Cardiac fibroblast (primary cell): Measurements from ENCODE around the gene GRK7.

ENCODE experiments used
- DNase-seq, 2 donors: peaks; one replicate each; pipeline versions ENCODE4 v3.0.0 to v3.0.0-alpha.2; 2010; ENCODE audit warnings: low read depth in 2 of 2
- H3K4me3 ChIP-seq, 2 donors: replicated peaks in 1 of 2; 1 replicate in 1 of 2; 2 replicates in 1 of 2; pipeline ENCODE4 v1.5.1; 2011; ENCODE audit warnings: low read depth in 2 of 2, low read length in 2 of 2, mild to moderate bottlenecking in 2 of 2, moderate library complexity in 1 of 2
- CTCF ChIP-seq: IDR thresholded peaks from one replicate; pipeline ENCODE4 v1.5.1; 2011; ENCODE audit warnings: low read depth, mild to moderate bottlenecking, low read length, inconsistent platforms

The GRK7 gene

GRCh38 chr3:141769221-141769894 is 6.2 kb downstream of the GRK7 start:
- TF ChIP-seq CTCF, result no peak
- no peak overlapping the region for H3K4me3 ChIP-seq
- peak; percentile 25 to 33 for DNase-seq

- DNase-seq, result no peak
- TF ChIP-seq CTCF, result no peak
- H3K4me3 ChIP-seq, result no peak overlapping the region
These were observed 10.5 kb downstream of the GRK7 start for GRCh38 chr3:141773676-141774075.

GRCh38 chr3:141776376-141776775 is 13.2 kb downstream of the GRK7 start:
- no peak for DNase-seq
- no peak for TF ChIP-seq CTCF
- H3K4me3 ChIP-seq, result no peak overlapping the region

GRCh38 chr3:141776885-141777284 is 13.7 kb downstream of the GRK7 start:
- TF ChIP-seq CTCF, result no peak
- H3K4me3 ChIP-seq, result no peak overlapping the region
- no peak for DNase-seq

GRCh38 chr3:141777957-141778813 is 15.0 kb downstream of the GRK7 start:
- H3K4me3 ChIP-seq, result no peak overlapping the region
- TF ChIP-seq CTCF, result no peak
- DNase-seq, result no peak

GRCh38 chr3:141779667-141780066 is 16.5 kb downstream of the GRK7 start:
- no peak overlapping the region for H3K4me3 ChIP-seq
- no peak for DNase-seq
- TF ChIP-seq CTCF, result no peak
